CD4-positive, alpha-beta T cell treated with Interleukin-4 for 1 hour (primary cell): ENCODE results near the gene ABCF2.

Source experiments
- DNase-seq, 2 donors: peaks; one replicate each; pipeline ENCODE4 v3.0.0-alpha.2; 2020 to 2022

Gene ABCF2

GRCh38 chr7:151215396-151215795, 11.6 kb downstream of the ABCF2 start:
- no peak for DNase-seq

- no peak for DNase-seq
Measured at GRCh38 chr7:151213826-151214225, 13.2 kb downstream of the ABCF2 start.

- DNase-seq, result no peak
Measured at GRCh38 chr7:151212626-151213025, 14.4 kb downstream of the ABCF2 start.

- no peak for DNase-seq
Measured at GRCh38 chr7:151211155-151211772, 15.7 kb downstream of the ABCF2 start.

- DNase-seq, result no peak
Measured at GRCh38 chr7:151210087-151210854, 16.7 kb downstream of the ABCF2 start, which contains the start of gene H2BK1. H2BK1 (minus strand) TSS chr7:151210488; CDS start chr7:151210318, 170 bp downstream.

- DNase-seq, result no peak
Measured at GRCh38 chr7:151209588-151209987, 17.4 kb downstream of the ABCF2 start.

- no peak for DNase-seq
Measured at GRCh38 chr7:151208253-151208862, 18.6 kb downstream of the ABCF2 start.

- no peak for DNase-seq
Measured at GRCh38 chr7:151207804-151208203, 19.2 kb downstream of the ABCF2 start.

GRCh38 chr7:151207315-151207714, 19.7 kb downstream of the ABCF2 start:
- DNase-seq, result no peak

- DNase-seq, result peak; percentile 16 to 74
Measured at GRCh38 chr7:151206914-151207313, 20.1 kb downstream of the ABCF2 start.

- DNase-seq, result no peak
Measured at GRCh38 chr7:151205730-151206129, 21.3 kb downstream of the ABCF2 start.

GRCh38 chr7:151204383-151205032, 22.5 kb downstream of the ABCF2 start:
- DNase-seq, result no peak

GRCh38 chr7:151202836-151203235, 24.2 kb downstream of the ABCF2 start:
- DNase-seq, result no peak

- DNase-seq, result no peak
Measured at GRCh38 chr7:151201751-151202150, 25.3 kb downstream of the ABCF2 start.

- DNase-seq, result no peak
Measured at GRCh38 chr7:151201344-151201743, 25.7 kb downstream of the ABCF2 start.

GRCh38 chr7:151198945-151199848, 27.8 kb downstream of the ABCF2 start:
- no peak for DNase-seq

- no peak for DNase-seq
Measured at GRCh38 chr7:151197932-151198331, 29.1 kb downstream of the ABCF2 start.

GRCh38 chr7:151195616-151196450, 31.2 kb downstream of the ABCF2 start:
- no peak for DNase-seq

- DNase-seq, result no peak
Measured at GRCh38 chr7:151194188-151194587, 32.8 kb downstream of the ABCF2 start.

GRCh38 chr7:151193203-151193978, 33.6 kb downstream of the ABCF2 start:
- no peak for DNase-seq
